Activated CD8-positive, alpha-beta memory T cell treated with anti-CD3 and anti-CD28 coated beads for 36 hours (primary cell): ENCODE results near the gene OGFOD3. TPM values are rescaled to one million over a fixed set of nuclear protein-coding genes. Genes with fewer than 3 reads are reported as not detected.
"Not testable (repeated sequence)": the region's sequence is repeated elsewhere in the genome, so short reads cannot be mapped to it uniquely, and the experiment has no call there.

Experiments used
- CTCF ChIA-PET: fragments of 350-600 bp; sonication (Branson Sonifier 250); formaldehyde crosslinking; loops from one replicate; lab custom pipeline; 2021; ENCODE audit warnings: antibody characterized with exemption; lab: Charles Lee
- POLR2A ChIA-PET: fragments of 350-600 bp; sonication (Branson Sonifier 250); formaldehyde crosslinking; loops from one replicate; lab custom pipeline; 2021; ENCODE audit warnings: antibody characterized with exemption; lab: Charles Lee
- total RNA-seq, 2 experiments: library from RNA; stranded (reverse); gene quantifications; one replicate each; pipeline ENCODE4 v1.2.3, GENCODE V29; 2021

The OGFOD3 gene
- total RNA-seq, 2 experiments from 2014 or later: 27.5 to 29.2 TPM

DNA sequence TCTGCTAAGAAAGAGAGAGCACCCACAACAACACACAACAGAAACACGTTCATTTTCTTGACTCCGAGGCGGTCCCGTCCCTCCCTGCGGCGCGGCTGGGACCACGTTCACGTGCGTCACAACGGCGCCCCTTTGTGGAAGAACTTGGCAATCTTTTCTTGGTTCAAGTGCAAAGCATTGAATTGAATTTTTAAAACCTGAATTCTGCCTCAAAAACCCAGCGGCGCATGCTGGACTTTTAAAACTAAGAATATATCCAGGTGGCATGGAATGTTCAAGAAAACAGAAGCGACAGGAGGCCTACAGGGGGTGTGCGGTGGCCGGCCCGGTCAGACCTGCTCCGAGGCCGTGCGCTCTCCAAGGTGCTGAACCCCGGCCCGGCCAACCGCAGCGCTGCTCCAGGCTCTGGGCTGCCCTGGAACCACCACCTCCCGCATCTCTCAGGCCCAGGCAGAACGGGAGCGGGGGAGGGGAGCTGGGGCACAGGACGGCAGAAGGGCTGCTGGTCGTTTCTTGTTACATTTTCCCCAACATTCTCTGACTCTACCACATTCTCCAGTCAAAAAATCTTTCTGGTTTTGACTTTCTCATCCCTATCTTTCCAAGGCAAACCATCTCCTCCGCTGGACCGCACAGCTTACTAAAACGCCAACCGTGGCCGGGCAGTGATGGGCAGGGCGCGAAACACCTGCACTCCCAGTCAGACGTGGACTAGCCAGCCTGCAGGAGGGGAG, 3.7 kb downstream of the OGFOD3 start:
- POLR2A ChIA-PET: no interaction called here

DNA sequence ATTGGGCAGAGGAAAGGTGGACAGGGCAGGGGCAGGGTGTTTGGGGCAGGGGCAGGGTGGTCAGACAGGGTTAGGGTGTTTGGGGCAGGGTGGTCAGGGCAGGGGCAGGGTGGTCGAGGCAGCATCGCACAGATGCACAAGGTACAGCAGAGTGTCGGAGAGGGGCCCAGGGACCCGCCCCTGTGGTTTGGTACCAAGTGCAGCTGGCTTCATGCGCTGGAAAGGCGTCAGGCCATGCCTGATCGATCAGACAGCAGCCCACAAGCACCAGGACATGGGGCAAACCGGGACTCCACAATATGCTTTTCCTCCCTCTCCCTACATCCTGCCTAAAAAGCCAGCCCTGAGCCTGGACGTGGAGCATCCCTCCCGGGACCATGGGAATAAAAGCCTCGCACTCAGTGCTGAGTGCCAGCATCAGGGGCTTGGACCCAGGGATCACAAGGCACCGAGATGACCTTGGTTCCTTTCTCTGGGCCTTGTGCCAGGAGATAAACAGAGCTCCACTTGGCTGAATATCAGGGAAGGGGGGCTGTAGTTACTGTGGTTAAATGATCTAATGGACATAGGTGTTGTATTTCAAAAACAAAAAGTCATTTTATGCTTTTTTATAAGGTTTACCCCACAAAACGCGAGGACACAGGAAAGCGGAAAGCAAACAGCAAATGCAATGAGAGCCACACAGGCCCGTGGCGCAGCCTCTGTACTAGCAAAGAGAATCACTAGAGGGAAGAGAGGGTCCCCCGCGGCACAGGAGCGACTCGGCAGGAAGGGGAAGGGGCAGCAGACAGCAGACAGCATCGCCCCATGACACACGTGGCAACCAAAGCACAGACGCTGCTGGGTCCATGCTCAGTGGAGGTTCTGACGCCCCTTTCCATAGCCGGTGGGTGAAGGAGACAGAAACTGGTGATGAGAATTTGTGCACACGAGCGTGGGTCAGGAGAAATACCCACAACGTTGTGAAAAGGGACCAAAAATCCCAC, 5.6 kb downstream of the OGFOD3 start:
- ChIA-PET CTCF (interaction anchor here (1.2 to 1.8 kb wide), 4 partner anchors 13 to 62 kb away, joined by 3 to 8 read pairs (median 4); no protein-coding TSS in a partner anchor), POLR2A (no interaction called here)

More for the DNA sequence above, 3.7 kb downstream of the OGFOD3 start:
- CTCF ChIA-PET: interaction anchor here (0.7 to 1.8 kb wide), 7 partner anchors 14 to 178 kb away, joined by 3 to 8 read pairs (median 4); no protein-coding TSS in a partner anchor

DNA sequence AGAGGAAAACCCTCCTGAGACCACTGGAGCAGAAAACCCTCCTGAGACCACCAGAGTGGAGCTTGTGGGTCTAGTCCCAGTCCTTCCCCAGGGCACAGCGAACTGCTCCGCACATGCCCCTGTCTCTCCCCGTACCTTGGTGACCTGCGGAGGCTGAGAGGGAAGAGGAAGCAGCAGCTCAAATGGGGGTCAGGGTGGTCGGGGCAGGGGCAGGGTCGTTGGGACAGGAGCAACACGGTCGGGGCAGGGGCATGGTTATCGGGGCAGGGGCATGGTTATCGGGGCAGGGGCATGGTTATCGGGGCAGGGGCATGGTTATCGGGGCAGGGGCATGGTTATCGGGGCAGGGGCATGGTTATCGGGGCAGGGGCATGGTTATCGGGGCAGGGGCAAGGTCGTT, 6.3 kb downstream of the OGFOD3 start:
- CTCF ChIA-PET, POLR2A ChIA-PET: not testable (repeated sequence)

DNA sequence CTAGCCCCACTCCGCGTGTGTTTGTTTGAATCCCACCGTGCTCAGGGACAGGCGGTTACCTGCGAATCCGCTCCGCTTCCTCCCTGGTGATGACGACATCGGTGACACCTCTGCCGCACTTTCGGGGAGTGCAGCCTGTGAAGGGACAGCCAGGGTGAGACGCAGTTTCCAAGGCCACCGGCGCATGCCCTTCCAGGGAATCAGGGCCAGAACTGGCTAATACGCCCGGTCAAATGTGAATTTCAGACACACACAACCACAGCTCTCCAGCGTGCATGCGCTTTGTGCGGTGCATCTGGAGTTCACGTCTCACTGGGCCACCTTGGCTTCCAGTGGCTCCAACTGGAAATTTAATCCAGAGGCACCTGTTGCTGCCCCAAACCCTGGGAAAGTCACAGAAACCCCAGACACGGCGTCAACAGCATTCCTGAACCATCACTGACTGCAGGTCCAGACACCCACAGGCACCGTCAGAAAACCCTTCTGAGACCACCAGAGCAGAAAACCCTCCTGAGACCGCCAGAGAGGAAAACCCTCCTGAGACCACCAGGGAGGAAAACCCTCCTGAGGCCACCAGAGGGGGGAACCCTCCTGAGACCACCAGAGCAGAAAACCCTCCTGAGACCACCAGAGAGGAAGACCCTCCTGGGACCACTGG, 6.9 kb downstream of the OGFOD3 start:
- ChIA-PET POLR2A (no interaction called here), CTCF (interaction anchor here (0.9 kb wide), 1 partner anchor 9 kb away, joined by 3 read pairs; no protein-coding TSS in a partner anchor)

DNA sequence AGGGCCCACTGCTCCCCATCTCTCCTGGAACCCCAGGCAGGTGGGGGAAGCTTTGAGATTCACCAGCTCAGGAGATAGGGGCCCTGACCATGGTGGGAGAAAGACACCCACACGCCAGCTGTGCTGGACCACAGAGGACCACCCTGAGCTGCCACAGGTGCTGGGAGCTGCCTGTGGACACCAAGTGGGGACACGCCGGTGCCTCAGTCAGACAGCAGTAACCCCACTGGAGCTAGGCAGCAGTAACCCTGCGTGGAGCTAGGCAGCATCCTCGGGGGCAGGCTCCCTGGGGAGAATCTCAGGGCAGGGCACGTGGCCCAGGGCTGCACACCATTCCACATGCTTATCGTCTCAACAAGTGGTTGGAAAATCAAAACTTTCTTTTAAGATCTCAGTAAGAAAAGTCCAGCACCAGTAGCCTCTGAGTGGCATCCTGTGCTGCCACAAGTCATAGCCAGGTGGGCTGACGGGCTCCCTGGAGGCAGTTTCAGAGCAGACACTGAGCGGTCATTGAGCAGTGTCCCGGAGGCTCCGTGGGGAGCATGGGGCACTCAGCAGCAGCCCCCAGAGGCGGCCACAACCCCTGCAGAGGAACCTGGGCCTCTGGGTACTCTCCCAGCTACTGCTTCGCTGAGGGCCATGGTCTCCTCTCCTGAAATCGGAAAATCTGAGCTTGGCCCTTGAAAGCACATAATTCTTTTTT, 8.2 kb downstream of the OGFOD3 start:
- ChIA-PET CTCF (interaction anchor here (0.6 to 1.7 kb wide), 6 partner anchors 7 to 170 kb away, joined by 3 to 6 read pairs (median 3); no protein-coding TSS in a partner anchor), POLR2A (interaction anchor here (0.7 kb wide), 1 partner anchor 311 kb away, joined by 3 read pairs; no protein-coding TSS in a partner anchor)

DNA sequence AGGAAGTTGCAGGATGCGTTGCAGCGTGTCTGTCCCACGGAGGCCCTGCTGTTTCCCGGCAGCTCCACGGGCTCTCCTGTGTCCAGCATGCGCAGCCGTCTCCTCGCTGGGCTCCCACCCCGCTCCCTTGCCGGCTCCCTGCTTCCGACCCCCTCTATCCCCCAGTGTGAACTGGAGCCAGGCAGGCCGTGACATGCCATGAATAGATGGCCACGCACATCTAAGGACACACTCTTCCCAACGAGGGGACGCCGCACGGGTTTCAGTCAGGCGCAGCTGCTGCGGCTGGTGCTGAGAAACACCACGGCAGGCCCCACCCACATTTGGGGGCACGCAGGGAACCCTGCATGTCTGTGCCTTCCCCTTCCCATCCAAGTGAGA, 9.5 kb downstream of the OGFOD3 start:
- ChIA-PET POLR2A (interaction anchor here (0.7 kb wide), 1 partner anchor 171 kb away, joined by 4 read pairs; no protein-coding TSS in a partner anchor), CTCF (interaction anchor here (1.7 kb wide), 1 partner anchor 57 kb away, joined by 6 read pairs; no protein-coding TSS in a partner anchor)

DNA sequence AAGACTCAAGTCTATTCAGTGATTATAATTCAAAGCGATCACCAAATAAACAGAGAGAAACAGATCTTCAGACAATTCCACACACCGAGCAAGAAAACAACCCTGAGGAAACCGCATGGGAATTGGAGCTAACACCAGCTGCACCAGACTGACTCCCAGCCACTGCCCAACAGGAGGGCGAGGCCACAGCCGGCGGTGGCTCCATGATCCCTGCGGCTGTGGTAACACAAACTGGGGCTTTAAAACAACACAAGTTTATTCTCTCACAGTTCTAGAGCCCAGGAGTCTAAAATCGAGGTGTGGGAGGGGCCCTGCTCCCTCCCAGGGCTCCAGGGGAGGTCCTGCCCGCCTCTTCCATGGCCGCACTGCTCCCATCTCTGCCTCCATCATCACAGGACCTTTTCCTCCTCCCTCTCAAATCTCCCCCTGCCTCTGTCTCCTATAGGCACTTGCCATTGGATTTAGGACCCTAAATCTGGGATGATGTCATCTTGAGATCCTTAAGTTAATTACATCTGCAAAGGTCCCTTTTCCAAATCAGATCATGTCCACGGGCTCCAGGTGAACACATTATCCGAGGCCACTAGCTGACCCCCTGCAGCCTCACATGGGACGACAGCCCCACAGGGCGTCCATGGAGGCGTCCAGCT, 10.0 kb downstream of the OGFOD3 start:
- ChIA-PET CTCF (no interaction called here), POLR2A (no interaction called here)

DNA sequence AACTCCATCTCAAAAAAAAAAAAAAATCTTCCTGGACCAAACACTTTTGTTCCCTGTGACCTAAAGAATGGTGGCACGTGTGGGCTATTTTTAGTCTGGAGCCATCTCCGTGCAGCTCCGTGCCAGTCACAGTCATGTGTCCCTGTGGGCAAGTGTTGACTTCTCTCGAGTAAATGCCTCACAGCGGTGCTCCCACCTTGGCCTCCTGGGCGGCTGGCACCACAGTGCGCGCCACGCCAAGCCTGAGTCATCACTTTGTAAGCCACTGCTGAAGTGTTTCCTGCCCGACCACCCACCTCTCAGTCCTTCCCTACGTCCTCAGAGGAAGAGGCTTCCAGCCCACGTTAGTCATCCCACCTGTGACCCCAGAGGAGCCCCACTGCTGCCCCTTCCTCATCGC, 11.1 kb downstream of the OGFOD3 start:
- ChIA-PET POLR2A (no interaction called here), CTCF (interaction anchor here (0.6 kb wide), 1 partner anchor 25 kb away, joined by 3 read pairs; no protein-coding TSS in a partner anchor)

DNA sequence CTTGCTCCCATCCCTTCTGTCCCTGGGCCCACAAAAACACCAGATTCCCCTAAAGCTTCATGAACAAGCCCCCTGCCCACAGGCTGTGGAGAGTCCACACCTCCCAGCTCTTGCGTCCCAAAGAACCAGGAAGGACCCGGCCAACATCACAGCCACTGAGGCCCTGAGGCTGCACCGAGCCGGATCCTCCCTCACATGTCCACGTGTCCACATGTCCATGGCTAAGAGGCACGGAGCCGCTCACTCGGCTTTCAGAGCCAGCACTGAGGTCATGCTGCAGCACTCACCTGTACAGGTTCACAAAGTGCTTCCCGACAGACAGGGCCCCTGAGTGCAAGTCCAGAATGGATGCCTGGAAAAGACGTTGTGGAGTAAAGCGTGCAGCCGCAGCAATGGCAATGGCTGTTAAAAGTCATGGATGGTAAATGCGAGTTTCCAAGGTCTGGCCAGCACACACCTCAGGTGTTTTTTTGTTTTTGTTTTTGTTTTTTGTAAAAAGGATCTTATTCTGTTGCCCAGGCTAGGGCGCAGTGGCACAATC, 12.2 kb downstream of the OGFOD3 start:
- POLR2A ChIA-PET: no interaction called here
- CTCF ChIA-PET: no interaction called here

DNA sequence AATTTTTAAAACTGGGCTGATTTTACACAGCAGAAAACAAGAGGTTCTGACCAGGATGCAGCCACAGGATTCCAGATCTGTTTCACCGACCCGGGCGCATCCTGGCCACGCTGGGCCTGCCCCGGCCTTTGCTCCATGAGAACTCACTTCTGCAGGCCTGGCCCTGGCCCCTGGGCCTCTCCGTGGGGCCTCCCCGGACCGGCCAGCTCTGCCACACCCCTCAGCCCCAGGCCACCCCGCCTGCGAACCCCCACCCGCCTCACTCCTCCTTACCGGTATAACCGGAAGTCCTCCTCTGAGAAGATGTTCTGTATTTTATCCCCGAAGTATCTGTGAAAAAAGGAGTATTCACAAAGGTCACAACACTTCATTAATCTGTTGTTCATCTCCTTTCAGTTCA, 13.3 kb downstream of the OGFOD3 start:
- ChIA-PET CTCF (interaction anchor here (0.7 kb wide), 1 partner anchor 20 kb away, joined by 3 read pairs; no protein-coding TSS in a partner anchor), POLR2A (interaction anchor here (0.6 kb wide), 2 partner anchors 12 to 34 kb away, joined by 5 to 6 read pairs; no protein-coding TSS in a partner anchor)

DNA sequence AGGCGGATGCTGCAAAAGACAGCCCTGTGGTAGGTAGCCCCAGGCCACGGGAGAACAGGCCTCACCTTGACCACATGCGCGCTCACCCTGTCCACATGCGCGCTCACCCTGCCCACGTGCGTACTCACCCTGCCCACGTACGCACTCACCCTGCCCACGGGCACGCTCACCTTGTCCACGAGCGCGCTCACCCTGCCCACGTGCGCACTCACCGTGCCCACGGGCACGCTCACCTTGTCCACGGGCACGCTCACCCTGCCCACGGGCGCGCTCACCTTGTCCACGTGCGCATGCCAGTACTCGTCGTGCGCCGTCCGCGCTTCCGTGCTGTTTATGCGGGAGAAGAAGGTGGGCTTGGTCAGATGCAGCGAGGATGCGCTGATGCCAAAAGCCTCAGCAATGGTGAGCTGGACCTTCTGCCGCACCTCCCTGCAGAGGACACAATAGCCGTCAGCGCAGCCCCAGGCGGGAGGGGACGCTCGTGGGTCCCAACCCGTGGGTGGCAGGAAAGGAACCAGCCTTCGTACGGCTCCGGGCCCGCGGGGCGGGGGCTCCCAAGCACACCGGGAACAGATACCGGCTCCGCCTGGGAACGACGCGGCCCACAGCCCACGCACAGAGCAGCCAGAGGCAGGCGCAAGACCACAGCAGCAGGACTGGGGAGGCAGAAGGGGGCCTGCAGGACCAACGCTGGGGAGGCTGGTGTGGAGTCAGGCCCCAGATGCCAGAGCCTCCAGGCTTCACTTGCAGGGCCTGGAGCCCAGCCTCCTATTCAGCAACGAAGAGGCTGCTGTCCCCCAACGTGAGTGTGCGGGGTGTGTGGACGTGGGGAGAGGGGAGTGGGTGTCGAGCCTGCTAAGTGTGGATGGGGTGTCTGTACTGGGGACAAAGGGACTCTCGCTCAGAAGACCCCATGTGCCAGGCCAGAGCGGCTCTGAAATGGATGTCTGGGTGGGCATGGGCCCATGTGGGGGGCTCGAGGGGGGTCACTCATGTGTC, 14.4 kb downstream of the OGFOD3 start:
- ChIA-PET CTCF (interaction anchor here (0.7 kb wide), 1 partner anchor 21 kb away, joined by 3 read pairs; no protein-coding TSS in a partner anchor), POLR2A (no interaction called here)

DNA sequence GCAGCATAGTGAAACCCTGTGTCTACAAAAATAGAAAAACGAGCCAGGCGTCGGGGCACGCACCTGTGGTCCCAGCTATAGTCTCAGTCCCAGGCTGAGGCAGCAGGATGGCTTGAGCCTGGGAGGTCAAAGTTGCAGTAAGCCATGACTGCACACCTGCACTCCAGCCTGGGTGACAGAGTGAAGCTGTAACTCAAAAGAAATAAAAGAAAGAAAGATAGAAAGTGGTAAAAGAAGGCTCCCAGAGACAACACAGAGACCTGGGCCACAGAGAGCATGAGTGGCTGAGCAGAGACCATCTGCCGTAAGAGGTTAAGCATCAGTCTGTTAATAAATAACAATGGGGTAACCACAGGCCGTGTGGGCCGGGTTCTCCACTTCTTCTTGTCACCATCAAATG, 15.5 kb downstream of the OGFOD3 start:
- CTCF ChIA-PET: interaction anchor here (0.7 kb wide), 1 partner anchor 8 kb away, joined by 3 read pairs; no protein-coding TSS in a partner anchor
- POLR2A ChIA-PET: no interaction called here

DNA sequence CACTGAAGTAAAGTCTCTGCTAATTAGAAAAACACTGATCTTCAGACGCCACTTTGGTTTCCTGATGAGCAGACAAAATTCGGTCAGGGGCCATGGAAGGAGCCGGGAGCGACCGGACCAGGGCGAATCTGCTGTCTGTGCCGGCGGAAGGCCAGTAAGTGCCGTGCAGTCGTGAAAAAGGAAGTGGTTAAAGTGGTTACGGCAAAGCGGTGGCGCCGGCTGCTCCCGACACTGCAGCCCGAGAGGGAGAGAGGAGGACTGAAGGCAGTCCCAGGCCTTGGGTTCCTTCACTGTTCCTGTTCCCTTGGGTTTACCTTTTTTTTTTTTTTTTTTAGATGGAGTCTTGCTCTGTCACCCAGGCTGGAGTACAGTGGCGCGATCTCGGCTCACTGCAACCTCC, 17.6 kb downstream of the OGFOD3 start:
- ChIA-PET POLR2A (no interaction called here), CTCF (interaction anchor here (0.7 kb wide), 1 partner anchor 9 kb away, joined by 3 read pairs; no protein-coding TSS in a partner anchor)

DNA sequence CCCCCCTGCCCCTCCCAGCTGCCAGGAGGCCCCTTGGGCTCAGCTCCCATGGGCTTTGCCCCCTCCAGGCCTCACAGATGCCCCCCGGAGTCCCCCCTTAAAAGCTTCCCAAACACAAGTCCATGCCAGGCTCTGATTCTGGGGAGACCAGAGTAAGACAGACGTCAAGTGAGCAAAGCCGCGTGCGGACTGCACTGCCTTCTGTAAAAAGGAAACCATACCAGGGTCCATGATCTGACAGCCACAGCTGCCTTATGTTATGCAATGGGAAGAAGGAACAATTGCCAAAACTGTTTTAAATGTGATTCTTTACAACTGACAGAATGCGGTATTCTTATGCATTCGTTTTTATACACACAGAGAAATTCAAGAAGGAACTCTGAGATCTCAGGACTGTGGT, 18.2 kb downstream of the OGFOD3 start:
- ChIA-PET POLR2A (no interaction called here), CTCF (interaction anchor here (1.4 kb wide), 1 partner anchor 14 kb away, joined by 4 read pairs; no protein-coding TSS in a partner anchor)

DNA sequence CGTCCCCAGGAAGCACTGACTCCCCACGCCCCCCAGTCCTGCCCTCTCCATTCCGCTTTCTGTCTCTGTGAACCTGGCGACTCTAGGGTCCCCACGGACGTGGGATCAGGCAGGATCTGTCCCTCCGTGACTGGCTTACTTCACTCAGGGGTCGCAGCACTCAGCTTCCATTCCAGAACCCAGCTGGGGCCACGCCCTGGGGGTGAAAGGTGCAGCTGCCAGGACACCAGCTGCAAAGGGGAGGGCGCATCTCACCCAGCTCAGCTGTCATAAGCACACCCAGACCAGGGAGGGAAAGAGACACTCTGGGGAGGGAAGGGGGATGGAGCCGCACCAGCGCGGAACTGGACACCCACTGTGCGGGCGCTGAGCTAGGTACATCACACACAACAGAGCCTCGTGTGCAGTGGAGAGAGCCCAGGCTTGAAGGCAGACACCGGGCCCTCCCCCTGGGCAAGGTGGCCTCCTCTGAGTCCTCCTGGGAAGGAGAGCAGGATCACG, 18.7 kb downstream of the OGFOD3 start:
- POLR2A ChIA-PET: no interaction called here
- CTCF ChIA-PET: interaction anchor here (1.4 kb wide), 1 partner anchor 14 kb away, joined by 4 read pairs; no protein-coding TSS in a partner anchor

DNA sequence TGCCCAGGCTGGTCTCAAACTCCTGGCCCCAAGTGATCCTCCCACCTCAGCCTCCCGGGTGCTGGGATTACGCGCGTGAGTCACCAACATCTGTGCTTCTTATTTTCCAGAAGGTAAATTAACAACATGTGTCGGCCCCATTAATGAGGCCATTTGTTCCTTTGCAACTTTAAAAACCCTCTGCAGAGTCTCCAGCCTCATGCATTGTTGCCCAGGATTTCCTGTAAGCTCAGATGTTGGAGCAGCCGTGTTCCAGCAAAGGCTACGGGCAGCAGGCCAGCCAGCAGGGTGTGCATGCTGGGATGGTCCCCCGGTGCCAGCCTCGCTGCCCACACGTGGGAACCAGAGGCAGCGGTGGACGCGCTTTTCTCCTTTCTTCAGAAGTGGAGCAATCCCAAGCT, 19.3 kb downstream of the OGFOD3 start:
- POLR2A ChIA-PET: no interaction called here
- CTCF ChIA-PET: interaction anchor here (1.4 kb wide), 1 partner anchor 15 kb away, joined by 4 read pairs; no protein-coding TSS in a partner anchor
